SK-N-SH (cell line): ENCODE measurements around the gene FAM83F. TPM values are rescaled to one million over a fixed set of nuclear protein-coding genes. Genes with fewer than 3 reads are reported as not detected.

ENCODE experiments used
- CTCF ChIA-PET: fragments of 300-600, 350-600 bp; formaldehyde crosslinking; extraction: SDS; loops from one replicate; lab custom pipeline; 2021; lab: Yijun Ruan, JAX
- POLR2A ChIA-PET: fragments of 350-600 bp; sonication (Branson Sonifier 250); formaldehyde crosslinking; extraction: SDS; loops from one replicate; lab custom pipeline; 2020; ENCODE audit warnings: antibody characterized with exemption, inconsistent platforms; lab: Yijun Ruan, JAX
- DNase-seq: peaks from one replicate; pipeline ENCODE4 v3.0.0; 2012
- H2AFZ ChIP-seq: fragments of 200-600 bp; sonication (generic); 2 replicates; pipeline ENCODE4 v1.8.1; 2016; ENCODE audit warnings: antibody characterized with exemption, mild to moderate bottlenecking, low read depth
- H3F3A ChIP-seq: fragments of 200-600 bp; sonication (generic); replicated peaks from 2 replicates; pipeline ENCODE3; 2016; ENCODE audit warnings: antibody characterized with exemption, mild to moderate bottlenecking; ENCODE audit not compliant: insufficient read depth
- H3K27ac ChIP-seq, 2 experiments: fragments of 200-500 bp in 1 of 2; fragments of 200-600 bp in 1 of 2; sonication (Bioruptor generic) in 1 of 2; sonication (generic), shearing (Covaris generic) in 1 of 2; 2 replicates each; pipeline versions ENCODE4 v1.5.1 to v1.6.1; 2014 to 2016; ENCODE audit warnings: low read depth in 2 of 2, inconsistent platforms in 1 of 2, low read length in 1 of 2, mild to moderate bottlenecking in 1 of 2, mixed read lengths in 1 of 2
- H3K27me3 ChIP-seq: fragments of 200-600 bp; sonication (generic), shearing (Covaris generic); 2 replicates; pipeline ENCODE4 v1.6.1; 2016; ENCODE audit warnings: mixed run types; ENCODE audit not compliant: insufficient read depth
- H3K36me3 ChIP-seq, 2 experiments: fragments of 200-500 bp in 1 of 2; fragments of 200-600 bp in 1 of 2; sonication (Bioruptor generic) in 1 of 2; sonication (generic) in 1 of 2; replicated peaks in 1 of 2; 2 replicates each; pipeline versions ENCODE3 to v1.5.1; 2014 to 2016; ENCODE audit warnings: low read length in 1 of 2, mild to moderate bottlenecking in 1 of 2; ENCODE audit not compliant: insufficient read depth in 2 of 2, control insufficient read depth in 1 of 2
- H3K4me1 ChIP-seq, 2 experiments: fragments of 200-500 bp in 1 of 2; fragments of 200-600 bp in 1 of 2; sonication (Bioruptor generic) in 1 of 2; sonication (generic), shearing (Covaris generic) in 1 of 2; 2 replicates each; pipeline versions ENCODE4 v1.5.1 to v1.6.1; 2014 to 2016; ENCODE audit warnings: low read depth in 1 of 2, low read length in 1 of 2, mixed run types in 1 of 2; ENCODE audit not compliant: insufficient read depth in 2 of 2, control insufficient read depth in 1 of 2
- H3K4me2 ChIP-seq: fragments of 200-600 bp; sonication (generic), shearing (Covaris generic); 2 replicates; pipeline ENCODE4 v1.6.1; 2017; ENCODE audit warnings: mixed run types
- H3K4me3 ChIP-seq, 2 experiments: fragments of 200-500 bp in 1 of 2; fragments of 200-600 bp in 1 of 2; sonication (Bioruptor generic) in 1 of 2; sonication (generic), shearing (Covaris generic) in 1 of 2; 2 replicates each; pipeline versions ENCODE4 v1.5.1 to v1.8.1; 2014 to 2016; ENCODE audit warnings: low read depth in 2 of 2, inconsistent platforms in 1 of 2, low read length in 1 of 2, mild to moderate bottlenecking in 1 of 2, mixed read lengths in 1 of 2, moderate library complexity in 1 of 2
- H3K79me2 ChIP-seq: fragments of 200-600 bp; sonication (generic); 2 replicates; pipeline ENCODE4 v1.8.1; 2017; ENCODE audit warnings: mild to moderate bottlenecking; ENCODE audit not compliant: insufficient read depth
- H3K9ac ChIP-seq: fragments of 200-600 bp; sonication (generic); 2 replicates; pipeline ENCODE4 v1.6.1; 2017; ENCODE audit warnings: mixed run types
- H3K9me2 ChIP-seq: fragments of 200-600 bp; sonication (generic); 2 replicates; pipeline ENCODE4 v1.6.1; 2017; ENCODE audit warnings: mixed run types
- H3K9me3 ChIP-seq: fragments of 200-600 bp; sonication (generic); 2 replicates; pipeline ENCODE4 v1.6.1; 2017; ENCODE audit warnings: mixed run types, mild to moderate bottlenecking, moderate library complexity
- H4K20me1 ChIP-seq: fragments of 200-600 bp; sonication (generic); 2 replicates; pipeline ENCODE4 v1.6.1; 2017; ENCODE audit warnings: mild to moderate bottlenecking, mixed run types; ENCODE audit not compliant: insufficient read depth
- EP300 ChIP-seq, 2 experiments: IDR thresholded peaks; 2 replicates each; pipeline versions ENCODE4 v1.4.0 to v1.6.1; 2012; ENCODE audit warnings: borderline replicate concordance in 1 of 2, low read depth in 1 of 2, low read length in 1 of 2
- FOXM1 ChIP-seq: IDR thresholded peaks from 2 replicates; pipeline ENCODE4 v1.4.0; 2012; ENCODE audit warnings: low read depth, mild to moderate bottlenecking
- GABPA ChIP-seq: IDR thresholded peaks from 2 replicates; pipeline ENCODE4 v1.4.0; 2012; ENCODE audit warnings: low read depth, mild to moderate bottlenecking
- GATA2 ChIP-seq: sonication (generic); formaldehyde crosslinking; IDR thresholded peaks from 2 replicates; pipeline ENCODE4 v1.5.0; 2020; ENCODE audit warnings: mild to moderate bottlenecking, missing genetic modification reagents
- JUND ChIP-seq: IDR thresholded peaks from 2 replicates; pipeline ENCODE4 v1.4.0; 2012
- MEF2A ChIP-seq: IDR thresholded peaks from 2 replicates; pipeline ENCODE4 v1.4.0; 2012; ENCODE audit warnings: low read depth, borderline replicate concordance
- RAD21 ChIP-seq: IDR thresholded peaks from 2 replicates; pipeline ENCODE4 v1.6.1; 2012; ENCODE audit warnings: mild to moderate bottlenecking, low read length
- RCOR1 ChIP-seq: fragments of 150-350 bp; IDR thresholded peaks from 2 replicates; pipeline ENCODE4 v1.6.1; 2017; ENCODE audit warnings: antibody characterized with exemption, low read length
- RFX5 ChIP-seq: IDR thresholded peaks from 2 replicates; pipeline ENCODE4 v1.6.1; 2012; ENCODE audit warnings: mild to moderate bottlenecking, improper control_type of control experiment, low read length
- TCF12 ChIP-seq: IDR thresholded peaks from 2 replicates; pipeline ENCODE4 v1.4.0; 2012
- TEAD4 ChIP-seq: IDR thresholded peaks from 2 replicates; pipeline ENCODE4 v1.4.0; 2012; ENCODE audit warnings: mild to moderate bottlenecking, borderline replicate concordance; ENCODE audit not compliant: insufficient read depth
- YY1 ChIP-seq: IDR thresholded peaks from 2 replicates; pipeline ENCODE4 v1.4.0; 2012; ENCODE audit warnings: low read depth, mild to moderate bottlenecking
- WGBS: methylation state at CpG from one replicate; pipeline ENCODE4 v1.1.6; 2017; ENCODE audit warnings: low lambda C conversion rate; 5-methylcytosine and 5-hydroxymethylcytosine counted together
- polyA plus RNA-seq, 3 experiments: library from polyadenylated mRNA; depleted of rRNA; stranded (reverse); fragments of >200 nt; gene quantifications; 2 replicates each; pipeline ENCODE4 v1.2.3, GENCODE V29; 2012
- TF ChIP-seq, protein P1 (sequence below): IDR thresholded peaks from 2 replicates; pipeline ENCODE4 v1.6.1; 2012; ENCODE audit warnings: mild to moderate bottlenecking, low read depth, low read length, moderate library complexity
- TF ChIP-seq, protein P2 (sequence below): IDR thresholded peaks from 2 replicates; pipeline ENCODE4 v1.4.0; 2012; ENCODE audit warnings: low read depth

The FAM83F gene
- polyA plus RNA-seq, 1 of the 3 experiments (the other 2 are of a cell fraction): not detected

DNA sequence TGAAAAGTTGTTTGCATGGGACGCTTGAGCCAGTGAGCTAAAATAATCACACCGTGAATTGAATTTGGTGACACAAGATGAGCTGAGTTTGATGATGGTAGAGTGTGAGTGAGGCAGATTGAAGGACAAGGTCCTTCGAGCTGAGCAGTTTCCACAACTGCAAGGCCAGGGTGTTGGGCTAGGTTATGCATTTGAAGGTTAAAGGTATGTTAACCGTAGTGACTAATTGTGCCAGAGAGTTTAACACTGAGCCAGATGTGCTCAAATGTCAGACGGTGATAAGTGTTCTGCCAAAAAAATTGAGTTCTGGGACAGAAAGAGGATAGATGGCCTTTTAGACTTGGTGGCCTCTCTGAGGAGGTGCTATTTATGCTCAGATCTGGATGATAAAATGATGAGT lies 89.5 kb downstream of the FAM83F start (continued):
- TF ChIP-seq, protein P1, sequence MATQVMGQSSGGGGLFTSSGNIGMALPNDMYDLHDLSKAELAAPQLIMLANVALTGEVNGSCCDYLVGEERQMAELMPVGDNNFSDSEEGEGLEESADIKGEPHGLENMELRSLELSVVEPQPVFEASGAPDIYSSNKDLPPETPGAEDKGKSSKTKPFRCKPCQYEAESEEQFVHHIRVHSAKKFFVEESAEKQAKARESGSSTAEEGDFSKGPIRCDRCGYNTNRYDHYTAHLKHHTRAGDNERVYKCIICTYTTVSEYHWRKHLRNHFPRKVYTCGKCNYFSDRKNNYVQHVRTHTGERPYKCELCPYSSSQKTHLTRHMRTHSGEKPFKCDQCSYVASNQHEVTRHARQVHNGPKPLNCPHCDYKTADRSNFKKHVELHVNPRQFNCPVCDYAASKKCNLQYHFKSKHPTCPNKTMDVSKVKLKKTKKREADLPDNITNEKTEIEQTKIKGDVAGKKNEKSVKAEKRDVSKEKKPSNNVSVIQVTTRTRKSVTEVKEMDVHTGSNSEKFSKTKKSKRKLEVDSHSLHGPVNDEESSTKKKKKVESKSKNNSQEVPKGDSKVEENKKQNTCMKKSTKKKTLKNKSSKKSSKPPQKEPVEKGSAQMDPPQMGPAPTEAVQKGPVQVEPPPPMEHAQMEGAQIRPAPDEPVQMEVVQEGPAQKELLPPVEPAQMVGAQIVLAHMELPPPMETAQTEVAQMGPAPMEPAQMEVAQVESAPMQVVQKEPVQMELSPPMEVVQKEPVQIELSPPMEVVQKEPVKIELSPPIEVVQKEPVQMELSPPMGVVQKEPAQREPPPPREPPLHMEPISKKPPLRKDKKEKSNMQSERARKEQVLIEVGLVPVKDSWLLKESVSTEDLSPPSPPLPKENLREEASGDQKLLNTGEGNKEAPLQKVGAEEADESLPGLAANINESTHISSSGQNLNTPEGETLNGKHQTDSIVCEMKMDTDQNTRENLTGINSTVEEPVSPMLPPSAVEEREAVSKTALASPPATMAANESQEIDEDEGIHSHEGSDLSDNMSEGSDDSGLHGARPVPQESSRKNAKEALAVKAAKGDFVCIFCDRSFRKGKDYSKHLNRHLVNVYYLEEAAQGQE: no peak
- TF ChIP-seq GABPA (no peak), TCF12 (no peak), YY1 (no peak), RFX5 (no peak), TEAD4 (no peak), FOXM1 (no peak), RAD21 (no peak)

DNA sequence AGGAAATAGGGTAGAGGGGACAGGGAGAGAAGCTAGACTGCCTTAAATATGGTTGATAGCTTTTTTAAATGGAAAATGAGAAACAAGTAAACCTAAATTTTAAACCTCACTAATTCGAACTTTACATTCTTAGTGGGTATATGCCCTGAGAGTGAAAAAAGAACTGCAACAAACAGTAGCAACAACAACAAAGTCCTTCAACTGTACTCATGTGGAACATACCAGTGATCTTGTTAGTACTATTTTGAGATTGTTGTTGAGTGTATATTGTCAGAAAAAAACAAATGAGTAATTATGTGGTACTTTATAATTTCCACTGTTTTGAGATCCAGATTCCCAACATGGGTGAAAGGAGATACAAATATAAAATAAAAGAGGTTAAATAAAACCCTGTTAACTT lies 94.1 kb downstream of the FAM83F start:
- no peaks in the 10 kb centered on the region for H3K27me3 ChIP-seq
- WGBS: 96% methylated on average over 1 of the region's 1 CpG
- DNase-seq: no peak

More for the DNA sequence above, 94.1 kb downstream of the FAM83F start:
- no peak overlapping the region for H3K9ac ChIP-seq
- no peaks in the 10 kb centered on the region for H3K9me3 ChIP-seq
- TF ChIP-seq, protein P2, sequence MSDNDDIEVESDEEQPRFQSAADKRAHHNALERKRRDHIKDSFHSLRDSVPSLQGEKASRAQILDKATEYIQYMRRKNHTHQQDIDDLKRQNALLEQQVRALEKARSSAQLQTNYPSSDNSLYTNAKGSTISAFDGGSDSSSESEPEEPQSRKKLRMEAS: no peak
- TF ChIP-seq MEF2A: no peak
- no peak for TF ChIP-seq JUND
- TF ChIP-seq EP300 (IDR thresholded peaks at IDR 0.05; ENCODE audit: borderline replicate concordance in 1 of 2, low read depth in 1 of 2, low read length in 1 of 2): no peak
- TF ChIP-seq GATA2 (CRISPR knock-in tag): no peak
- no peak for TF ChIP-seq YY1
- no peak for TF ChIP-seq RFX5
- no peak for TF ChIP-seq RCOR1
- TF ChIP-seq TEAD4: no peak
- no peaks in the 10 kb centered on the region for H3F3A ChIP-seq
- H3K27ac ChIP-seq: no peak overlapping the region
- H4K20me1 ChIP-seq: no peaks in the 10 kb centered on the region
- ChIA-PET POLR2A (interaction anchor here (0.7 kb wide), 1 partner anchor 256 kb away, joined by 3 read pairs; no protein-coding TSS in a partner anchor), CTCF (no interaction called here)
- no peaks in the 10 kb centered on the region for H3K9me2 ChIP-seq
- no peaks in the 10 kb centered on the region for H3K4me1 ChIP-seq
- H3K4me2 ChIP-seq: no peak overlapping the region
- no peak overlapping the region for H2AFZ ChIP-seq
- H3K36me3 ChIP-seq: no peaks in the 10 kb centered on the region
- no peaks in the 10 kb centered on the region for H3K79me2 ChIP-seq
- H3K4me3 ChIP-seq: no peak overlapping the region

Other genes with a start within 250 kb of the FAM83F start
- not detected in 2 replicates for gene ENTHD1, start 101.2 kb upstream of the FAM83F start, polyA plus RNA-seq (2012; rRNA removed)
- gene GRAP2, start 93.9 kb upstream of the FAM83F start, polyA plus RNA-seq (2012; rRNA removed): 0.13 and 0.15 TPM in 2 replicates
- gene TMA7B, start 34.6 kb upstream of the FAM83F start, polyA plus RNA-seq (2012; rRNA removed): not detected in 2 replicates
- gene TNRC6B, start 183.0 kb downstream of the FAM83F start, polyA plus RNA-seq (2012; rRNA removed): 1.2 and 1.5 TPM in 2 replicates